ENCODE results near the gene WHRN. TPM values are rescaled to one million over a fixed set of nuclear protein-coding genes. Genes with fewer than 3 reads are reported as not detected.

WHRN gene
- polyA plus RNA-seq, 4 donors: 2.7 to 12.9 (median 7.9) TPM

- Histone ChIP-seq H3K9me3 (ENCODE audit: control insufficient read depth in 2 of 2, insufficient read depth in 1 of 2, low read depth in 1 of 2, low read length in 1 of 2) (no peaks in the 10 kb centered on the region), H3K27me3 (ENCODE audit: control insufficient read depth in 3 of 3, insufficient read depth in 3 of 3, low read length in 3 of 3) (no peaks in the 10 kb centered on the region), H3K36me3 (ENCODE audit: control insufficient read depth in 3 of 3, insufficient read depth in 2 of 3, low read depth in 1 of 3, low read length in 3 of 3) (peaks cover 22 to 64% (median 27%) of the 10 kb centered on the region in 3 donors), H3K4me3 (ENCODE audit: low read depth in 1 of 3, low read length in 3 of 3) (no peak overlapping the region), H3K27ac (ENCODE audit: low read depth in 1 of 3, low read length in 2 of 3) (no peak overlapping the region), H3K4me1 (ENCODE audit: control insufficient read depth in 3 of 3, insufficient read depth in 2 of 3, low read depth in 1 of 3, low read length in 2 of 3) (no peaks in the 10 kb centered on the region)
- FAIRE-seq: no peak
- 96 to 99% (median 97%) methylated on average over 9 of the region's 9 CpGs for WGBS, 3 donors
- DNase-seq: no peak
These were observed 147.4 kb downstream of the WHRN start for GRCh38 chr9:114357911-114358328.

GRCh38 chr9:114357360-114357759, 147.9 kb downstream of the WHRN start:
- no peaks in the 10 kb centered on the region for H3K4me1 ChIP-seq (ENCODE audit: control insufficient read depth in 3 of 3, insufficient read depth in 2 of 3, low read depth in 1 of 3, low read length in 2 of 3)
- peaks cover 22 to 61% (median 27%) of the 10 kb centered on the region in 3 donors for H3K36me3 ChIP-seq (ENCODE audit: control insufficient read depth in 3 of 3, insufficient read depth in 2 of 3, low read depth in 1 of 3, low read length in 3 of 3)
- H3K9me3 ChIP-seq (ENCODE audit: control insufficient read depth in 2 of 2, insufficient read depth in 1 of 2, low read depth in 1 of 2, low read length in 1 of 2): no peaks in the 10 kb centered on the region
- no peaks in the 10 kb centered on the region for H3K27me3 ChIP-seq (ENCODE audit: control insufficient read depth in 3 of 3, insufficient read depth in 3 of 3, low read length in 3 of 3)
- 94 to 95% (median 94%) methylated on average over 6 of the region's 6 CpGs for WGBS, 3 donors
- no peak overlapping the region for H3K27ac ChIP-seq (ENCODE audit: low read depth in 1 of 3, low read length in 2 of 3)
- FAIRE-seq (no peak), DNase-seq (no peak)
- H3K4me3 ChIP-seq (ENCODE audit: low read depth in 1 of 3, low read length in 3 of 3): no peak overlapping the region

DNA sequence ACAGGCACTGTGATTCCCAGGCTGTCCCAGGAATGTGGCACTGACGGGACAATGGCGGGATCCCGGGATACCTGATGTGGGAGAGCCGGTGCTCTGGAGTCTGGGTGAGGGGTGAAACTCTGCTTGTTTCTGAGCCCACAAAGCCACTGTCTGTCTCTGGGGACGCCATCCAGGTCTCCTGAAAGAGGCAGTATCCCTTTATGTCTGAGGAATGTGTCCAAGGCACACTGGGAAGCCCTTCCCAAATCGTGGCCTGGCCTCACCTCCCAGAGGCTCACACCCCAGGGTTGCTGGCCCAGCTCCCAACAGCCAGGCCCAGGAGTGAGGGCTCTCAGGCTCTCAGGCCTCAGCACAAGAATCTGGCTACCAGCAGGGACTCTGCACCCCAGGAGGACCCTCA, 148.5 kb downstream of the WHRN start:
- WGBS, 3 donors: 87 to 93% (median 87%) methylated on average over 6 of the region's 6 CpGs
- Histone ChIP-seq H3K4me1 (ENCODE audit: control insufficient read depth in 3 of 3, insufficient read depth in 2 of 3, low read depth in 1 of 3, low read length in 2 of 3) (no peaks in the 10 kb centered on the region), H3K4me3 (ENCODE audit: low read depth in 1 of 3, low read length in 3 of 3) (no peak overlapping the region), H3K27me3 (ENCODE audit: control insufficient read depth in 3 of 3, insufficient read depth in 3 of 3, low read length in 3 of 3) (no peaks in the 10 kb centered on the region), H3K36me3 (ENCODE audit: control insufficient read depth in 3 of 3, insufficient read depth in 2 of 3, low read depth in 1 of 3, low read length in 3 of 3) (peaks cover 20 to 55% (median 25%) of the 10 kb centered on the region in 3 donors), H3K27ac (ENCODE audit: low read depth in 1 of 3, low read length in 2 of 3) (no peak overlapping the region), H3K9me3 (ENCODE audit: control insufficient read depth in 2 of 2, insufficient read depth in 1 of 2, low read depth in 1 of 2, low read length in 1 of 2) (no peaks in the 10 kb centered on the region)
- DNase-seq: no peak
- no peak for FAIRE-seq

DNA sequence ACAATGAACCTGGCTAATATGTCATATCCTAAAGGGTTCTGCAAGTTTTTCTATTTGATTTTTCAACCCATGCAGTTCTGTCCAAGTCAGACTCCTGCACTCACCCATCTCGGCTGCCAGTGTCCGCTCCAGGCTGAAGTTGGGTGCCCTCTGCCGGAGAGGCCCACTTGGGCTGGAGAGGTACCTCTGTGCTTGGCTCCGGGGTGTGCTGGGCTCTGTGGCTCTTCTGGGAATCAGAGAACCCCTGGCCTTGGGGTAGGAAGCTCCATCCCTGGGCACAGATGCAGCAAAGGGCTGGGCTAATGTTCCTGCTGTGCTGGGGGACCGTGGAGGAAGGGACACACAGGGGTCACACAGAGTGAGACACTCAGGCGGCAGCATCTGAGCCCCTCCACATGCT, 149.5 kb downstream of the WHRN start:
- no peak for FAIRE-seq
- no peak for DNase-seq
- Histone ChIP-seq H3K9me3 (ENCODE audit: control insufficient read depth in 2 of 2, insufficient read depth in 1 of 2, low read depth in 1 of 2, low read length in 1 of 2) (no peaks in the 10 kb centered on the region), H3K27ac (ENCODE audit: low read depth in 1 of 3, low read length in 2 of 3) (no peak overlapping the region), H3K4me3 (ENCODE audit: low read depth in 1 of 3, low read length in 3 of 3) (no peak overlapping the region), H3K4me1 (ENCODE audit: control insufficient read depth in 3 of 3, insufficient read depth in 2 of 3, low read depth in 1 of 3, low read length in 2 of 3) (no peaks in the 10 kb centered on the region), H3K36me3 (ENCODE audit: control insufficient read depth in 3 of 3, insufficient read depth in 2 of 3, low read depth in 1 of 3, low read length in 3 of 3) (peaks cover 14 to 55% (median 25%) of the 10 kb centered on the region in 3 donors), H3K27me3 (ENCODE audit: control insufficient read depth in 3 of 3, insufficient read depth in 3 of 3, low read length in 3 of 3) (no peaks in the 10 kb centered on the region)
- 93 to 96% (median 95%) methylated on average over 6 of the region's 6 CpGs for WGBS, 3 donors

Other genes with a start within 250 kb of the WHRN start
- gene ORM1, start 182.4 kb downstream of the WHRN start, polyA plus RNA-seq: 1 to 10 TPM in 2 of 4 donors, under 1 TPM in 1, not detected in 1; 0.15 to 6.9 (median 1.3) TPM
- gene ORM2, start 175.6 kb downstream of the WHRN start, polyA plus RNA-seq: under 1 TPM in 1 of 4 donors, not detected in 3; 0.28 TPM
- gene AKNA, start 117.5 kb downstream of the WHRN start, polyA plus RNA-seq: 10 to 100 TPM in 2 of 4 donors, 1 to 10 TPM in 2; 3.4 to 22.0 (median 12.8) TPM
- gene ATP6V1G1, start 82.3 kb upstream of the WHRN start, polyA plus RNA-seq: 100 to 1,000 TPM in 2 of 4 donors, 10 to 100 TPM in 2; 89.7 to 148 (median 97.6) TPM
- gene TMEM268, start 105.8 kb upstream of the WHRN start, polyA plus RNA-seq: 1 to 10 TPM; 1.4 to 5.6 (median 3.5) TPM
- not detected for gene TEX53, start 152.3 kb upstream of the WHRN start, polyA plus RNA-seq
- gene TEX48, start 176.7 kb upstream of the WHRN start, polyA plus RNA-seq: not detected